K562 (cell line): ENCODE measurements around the gene C2orf92. TPM values are rescaled to one million over a fixed set of nuclear protein-coding genes. Genes with fewer than 3 reads are reported as not detected.
A peak's percentile ranks its signal among the peaks of the same experiment; 100 is the strongest.

Experiments
- ASH1L ChIP-seq: fragments of 450-650 bp; IDR thresholded peaks from 2 replicates; pipeline ENCODE4 v1.6.1; 2018; ENCODE audit warnings: borderline replicate concordance, mild to moderate bottlenecking, low read depth; ENCODE audit not compliant: partially characterized antibody
- CBFA2T3 ChIP-seq: fragments of 450-650 bp; IDR thresholded peaks from 2 replicates; pipeline ENCODE4 v1.6.1; 2017
- CEBPG ChIP-seq, 3 experiments: fragments of 200-800 bp in 1 of 3; sonication (Bioruptor generic) in 1 of 3; sonication (generic) in 1 of 3; formaldehyde crosslinking in 1 of 3; IDR thresholded peaks in 2 of 3; conservative IDR thresholded peaks in 1 of 3; 2 replicates each; pipeline versions ENCODE4 v1.6.1 to v1.8.0; 2016 to 2022; ENCODE audit warnings: missing compliant biosample characterization in 2 of 3, missing genetic modification characterization in 2 of 3, mild to moderate bottlenecking in 1 of 3, missing genetic modification reagents in 1 of 3
- CXXC5 ChIP-seq: fragments of 250-450 bp; sonication (Bioruptor Pico); IDR thresholded peaks from 2 replicates; pipeline ENCODE4 v1.8.0; 2022; ENCODE audit warnings: inconsistent platforms, mild to moderate bottlenecking, moderate library complexity
- DACH1 ChIP-seq: fragments of 450-650 bp; IDR thresholded peaks from 2 replicates; pipeline ENCODE4 v1.6.1; 2018; ENCODE audit not compliant: partially characterized antibody
- HDAC2 ChIP-seq: fragments of 450-650 bp; IDR thresholded peaks from 2 replicates; pipeline ENCODE4 v1.6.1; 2016; ENCODE audit warnings: mild to moderate bottlenecking
- ID3 ChIP-seq, 2 experiments: fragments of 250-450 bp in 1 of 2; fragments of 450-650 bp in 1 of 2; sonication (Bioruptor Pico) in 1 of 2; IDR thresholded peaks; 2 replicates each; pipeline versions ENCODE4 v1.6.1 to v1.8.0; 2016 to 2021; ENCODE audit warnings: mild to moderate bottlenecking in 2 of 2, moderate library complexity in 2 of 2, missing compliant biosample characterization in 1 of 2, missing genetic modification characterization in 1 of 2
- MEIS2 ChIP-seq: fragments of 450-650 bp; IDR thresholded peaks from 2 replicates; pipeline ENCODE4 v1.6.1; 2014; ENCODE audit warnings: mild to moderate bottlenecking; ENCODE audit not compliant: partially characterized antibody
- MYC ChIP-seq, 2 experiments: fragments of 250-450 bp in 1 of 2; sonication (Bioruptor Pico) in 1 of 2; IDR thresholded peaks; 2 replicates each; pipeline versions ENCODE4 v1.5.1 to v1.6.1; 2012 to 2021; ENCODE audit warnings: low read depth in 2 of 2, borderline replicate concordance in 1 of 2, improper control_type of control experiment in 1 of 2, low read length in 1 of 2, mild to moderate bottlenecking in 1 of 2, moderate library complexity in 1 of 2
- REST ChIP-seq, 2 experiments: fragments of 450-650 bp; formaldehyde crosslinking in 1 of 2; IDR thresholded peaks; 2 replicates each; pipeline versions ENCODE4 v1.4.0 to v1.6.1; 2014 to 2020; ENCODE audit warnings: mild to moderate bottlenecking in 2 of 2, borderline replicate concordance in 1 of 2, low read depth in 1 of 2
- TRIM24 ChIP-seq, 2 experiments: fragments of 450-650 bp; IDR thresholded peaks; 2 replicates each; pipeline ENCODE4 v1.6.1; 2016
- YBX1 ChIP-seq: fragments of 450-650 bp; IDR thresholded peaks from 2 replicates; pipeline ENCODE4 v1.7.1; 2016; ENCODE audit warnings: mild to moderate bottlenecking
- polyA plus RNA-seq, 8 experiments: library from polyadenylated mRNA; depleted of rRNA in 4 of 8; stranded (reverse) in 5 of 8; unstranded in 3 of 8; fragments of >200 nt; fragmentation: Nextera tagmentation in 2 of 8; fragmentation: Illumina TruSeq in 1 of 8; extraction: Ambion mirVana in 2 of 8; extraction: Trizol in 1 of 8; gene quantifications; 2 replicates each; pipeline versions ENCODE4 v1.2.1 to v1.2.3, GENCODE V29; 2011 to 2014; ENCODE audit warnings: inconsistent platforms in 1 of 8, missing spikeins in 1 of 8
- total RNA-seq, 7 experiments: library from RNA; depleted of rRNA in 6 of 7; stranded (reverse); fragments of >200 nt in 6 of 7; fragmentation: Illumina TruSeq in 2 of 7; extraction: Trizol in 2 of 7; gene quantifications; 2 replicates each; pipeline versions ENCODE4 v1.2.1 to v1.2.3, GENCODE V29; 2011 to 2021; ENCODE audit warnings: low replicate concordance in 1 of 7
- TF ChIP-seq, protein P1 (sequence below): IDR thresholded peaks from 2 replicates; pipeline ENCODE4 v1.6.1; 2011; ENCODE audit warnings: borderline replicate concordance, low read depth, mild to moderate bottlenecking, moderate library complexity, low read length; ENCODE audit not compliant: insufficient read depth, poor library complexity, severe bottlenecking
- TF ChIP-seq, protein P2 (sequence below): sonication (generic); formaldehyde crosslinking; IDR thresholded peaks from 2 replicates; pipeline ENCODE4 v1.8.0; 2022; ENCODE audit warnings: mild to moderate bottlenecking, missing genetic modification reagents

Gene C2orf92
- total and polyA plus RNA-seq, 9 of the 15 experiments (the other 6 are each of a cell fraction or from before 2014, with no cell fraction given): 0.65 to 6.8 (median 3.6) TPM

DNA sequence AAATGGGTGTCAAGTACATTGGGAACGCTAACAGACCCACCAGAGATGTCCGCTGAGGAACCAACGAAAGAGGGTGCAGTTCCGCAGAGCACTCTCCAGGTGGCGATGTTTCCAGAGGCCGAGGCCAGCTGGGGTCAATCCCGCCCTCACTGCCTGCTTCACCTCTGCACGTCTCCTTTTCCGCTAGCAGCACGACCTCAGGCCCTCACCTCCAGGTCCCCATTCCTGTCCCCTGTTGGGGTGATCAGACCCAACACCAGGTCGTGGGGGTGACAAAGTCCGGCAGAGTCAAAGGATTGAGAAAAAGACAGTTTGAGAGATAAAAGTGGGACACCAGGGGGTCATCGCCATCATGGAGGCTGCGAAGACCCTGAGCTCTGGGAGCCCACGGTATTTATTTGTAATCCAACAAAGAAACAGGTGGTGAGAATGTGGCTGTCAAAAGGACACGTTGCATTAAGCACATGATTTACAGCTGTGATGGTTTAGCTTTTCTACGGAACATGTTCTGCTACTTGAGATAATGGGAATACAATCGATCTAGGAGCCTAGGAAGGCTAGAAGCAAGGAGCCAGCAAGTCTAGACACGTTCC lies 71.2 kb downstream of the C2orf92 start (continued):
- TF ChIP-seq YBX1: no peak
- TF ChIP-seq, protein P1, sequence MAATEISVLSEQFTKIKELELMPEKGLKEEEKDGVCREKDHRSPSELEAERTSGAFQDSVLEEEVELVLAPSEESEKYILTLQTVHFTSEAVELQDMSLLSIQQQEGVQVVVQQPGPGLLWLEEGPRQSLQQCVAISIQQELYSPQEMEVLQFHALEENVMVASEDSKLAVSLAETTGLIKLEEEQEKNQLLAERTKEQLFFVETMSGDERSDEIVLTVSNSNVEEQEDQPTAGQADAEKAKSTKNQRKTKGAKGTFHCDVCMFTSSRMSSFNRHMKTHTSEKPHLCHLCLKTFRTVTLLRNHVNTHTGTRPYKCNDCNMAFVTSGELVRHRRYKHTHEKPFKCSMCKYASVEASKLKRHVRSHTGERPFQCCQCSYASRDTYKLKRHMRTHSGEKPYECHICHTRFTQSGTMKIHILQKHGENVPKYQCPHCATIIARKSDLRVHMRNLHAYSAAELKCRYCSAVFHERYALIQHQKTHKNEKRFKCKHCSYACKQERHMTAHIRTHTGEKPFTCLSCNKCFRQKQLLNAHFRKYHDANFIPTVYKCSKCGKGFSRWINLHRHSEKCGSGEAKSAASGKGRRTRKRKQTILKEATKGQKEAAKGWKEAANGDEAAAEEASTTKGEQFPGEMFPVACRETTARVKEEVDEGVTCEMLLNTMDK: peak; percentile 35
- TF ChIP-seq MYC (IDR thresholded peaks at IDR 0.05; ENCODE audit: low read depth, low read length): peak; percentile 59
- no peak for TF ChIP-seq MYC (CRISPR knock-in tag; IDR thresholded peaks at IDR 0.05; ENCODE audit: borderline replicate concordance, low read depth)
- TF ChIP-seq MEIS2: peak; percentile 83
- TF ChIP-seq REST (IDR thresholded peaks at IDR 0.05; ENCODE audit: borderline replicate concordance): peak; percentile 53
- no peak for TF ChIP-seq REST (CRISPR knock-in tag; IDR thresholded peaks at IDR 0.05; ENCODE audit: low read depth)
- peak; percentile 8 for TF ChIP-seq DACH1
- TF ChIP-seq CXXC5 (CRISPR knock-in tag): peak; percentile 59
- peak; percentile 29; the same call in 1 of the 2 replicates for TF ChIP-seq CBFA2T3
- TF ChIP-seq HDAC2: 0 out of 2 replicates have a peak, but pooled peaks have one; percentile 17
- TF ChIP-seq ID3 (CRISPR knock-in tag; IDR thresholded peaks at IDR 0.05): no peak
- peak; percentile 84 for TF ChIP-seq ID3 (tag; IDR thresholded peaks at IDR 0.05)
- no peak for TF ChIP-seq ASH1L
- TF ChIP-seq, protein P2, sequence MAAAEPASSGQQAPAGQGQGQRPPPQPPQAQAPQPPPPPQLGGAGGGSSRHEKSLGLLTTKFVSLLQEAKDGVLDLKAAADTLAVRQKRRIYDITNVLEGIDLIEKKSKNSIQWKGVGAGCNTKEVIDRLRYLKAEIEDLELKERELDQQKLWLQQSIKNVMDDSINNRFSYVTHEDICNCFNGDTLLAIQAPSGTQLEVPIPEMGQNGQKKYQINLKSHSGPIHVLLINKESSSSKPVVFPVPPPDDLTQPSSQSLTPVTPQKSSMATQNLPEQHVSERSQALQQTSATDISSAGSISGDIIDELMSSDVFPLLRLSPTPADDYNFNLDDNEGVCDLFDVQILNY: no peak
- TF ChIP-seq TRIM24 (IDR thresholded peaks at IDR 0.05): 0 out of 4 replicates have a peak, but pooled peaks of 1 of the 2 experiments have one; percentile 15
- no peak for TF ChIP-seq CEBPG (CRISPR knock-in tag; IDR thresholded peaks at IDR 0.05)
- TF ChIP-seq CEBPG (tag; conservative IDR thresholded peaks at IDR 0.05 in 1 of 2, IDR thresholded peaks at IDR 0.05 in 1 of 2): no peak
